ENCODE results near the gene CAP2.

- no peak for TF ChIP-seq EZH2phosphoT487 (IDR thresholded peaks at IDR 0.05; ENCODE audit: borderline replicate concordance, low read length)
- TF ChIP-seq, protein P1, sequence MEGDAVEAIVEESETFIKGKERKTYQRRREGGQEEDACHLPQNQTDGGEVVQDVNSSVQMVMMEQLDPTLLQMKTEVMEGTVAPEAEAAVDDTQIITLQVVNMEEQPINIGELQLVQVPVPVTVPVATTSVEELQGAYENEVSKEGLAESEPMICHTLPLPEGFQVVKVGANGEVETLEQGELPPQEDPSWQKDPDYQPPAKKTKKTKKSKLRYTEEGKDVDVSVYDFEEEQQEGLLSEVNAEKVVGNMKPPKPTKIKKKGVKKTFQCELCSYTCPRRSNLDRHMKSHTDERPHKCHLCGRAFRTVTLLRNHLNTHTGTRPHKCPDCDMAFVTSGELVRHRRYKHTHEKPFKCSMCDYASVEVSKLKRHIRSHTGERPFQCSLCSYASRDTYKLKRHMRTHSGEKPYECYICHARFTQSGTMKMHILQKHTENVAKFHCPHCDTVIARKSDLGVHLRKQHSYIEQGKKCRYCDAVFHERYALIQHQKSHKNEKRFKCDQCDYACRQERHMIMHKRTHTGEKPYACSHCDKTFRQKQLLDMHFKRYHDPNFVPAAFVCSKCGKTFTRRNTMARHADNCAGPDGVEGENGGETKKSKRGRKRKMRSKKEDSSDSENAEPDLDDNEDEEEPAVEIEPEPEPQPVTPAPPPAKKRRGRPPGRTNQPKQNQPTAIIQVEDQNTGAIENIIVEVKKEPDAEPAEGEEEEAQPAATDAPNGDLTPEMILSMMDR (IDR thresholded peaks at IDR 0.05; ENCODE audit: low read depth, low read length, poor library complexity, severe bottlenecking) = no peak
Measured at GRCh38 chr6:17527076-17527475, 133.7 kb downstream of the CAP2 start.

Measured in DOHH2 (cell line).